NOMO-1 treated with dmso at 0.1 percent for 144 hours (cell line): ENCODE data around the gene U2AF1.
"Not testable (repeated sequence)": the region's sequence is repeated elsewhere in the genome, so short reads cannot be mapped to it uniquely, and the experiment has no call there.

Experiments
- DNase-seq: peaks from one replicate; lab custom pipeline; 2025; ENCODE audit not compliant: unreplicated experiment; lab: John Stamatoyannopoulos, UW

Gene U2AF1

DNA sequence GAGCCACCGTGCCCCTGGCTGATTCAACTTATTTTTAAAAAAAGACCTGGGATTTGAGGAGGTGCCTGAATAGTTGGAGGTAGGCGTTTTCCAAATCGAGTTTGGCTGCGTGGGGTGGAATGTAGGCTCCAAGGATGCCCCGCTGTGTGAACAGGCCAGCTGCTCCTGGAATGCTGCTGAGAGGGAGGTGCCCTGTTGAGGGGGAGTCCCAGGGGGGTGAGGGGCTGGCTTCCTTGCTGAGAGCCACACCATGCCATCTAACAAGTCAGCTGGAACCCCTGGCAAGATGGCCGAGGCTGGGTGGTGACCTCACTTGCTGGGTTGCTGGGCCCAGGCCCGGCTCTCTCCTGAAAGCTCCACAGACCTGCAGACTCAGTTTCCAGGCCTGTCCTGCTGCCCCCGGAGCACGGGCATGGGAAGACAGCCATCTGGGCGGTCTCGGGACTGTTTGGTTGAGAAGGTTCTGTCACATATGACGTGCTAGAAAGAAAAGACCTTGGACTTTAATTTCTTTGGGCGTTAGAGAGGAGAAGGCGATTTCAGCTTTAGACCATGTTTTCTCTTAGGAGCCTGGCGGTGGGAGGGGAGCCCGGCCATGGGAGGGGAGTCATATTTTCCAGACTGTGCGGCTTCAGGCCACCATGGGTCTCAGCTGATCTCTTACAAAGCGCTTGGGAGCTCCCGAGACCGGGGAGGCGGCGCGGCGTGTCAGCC is 24.6 kb downstream of the U2AF1 start:
- not testable (repeated sequence) for DNase-seq

DNA sequence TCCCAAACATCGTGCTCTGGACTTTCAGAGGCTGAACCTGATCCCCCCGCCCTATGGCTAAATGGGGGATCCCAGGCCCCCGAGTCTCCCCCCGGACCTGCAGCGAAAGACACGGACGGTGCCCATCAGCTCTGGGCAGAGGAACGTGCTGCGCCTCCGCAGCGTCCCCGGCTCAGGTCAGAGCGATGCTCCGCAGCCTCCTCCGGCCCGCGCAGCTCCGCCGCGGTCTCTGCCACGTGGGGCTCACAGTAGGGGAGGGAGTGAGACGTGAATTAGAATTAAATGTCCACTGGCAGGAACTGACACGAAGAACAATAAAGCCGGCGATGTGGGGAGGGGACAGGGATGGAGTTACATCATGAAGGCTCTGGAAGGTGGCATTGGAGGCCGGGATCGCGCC is 30.7 kb downstream of the U2AF1 start:
- not testable (repeated sequence) for DNase-seq

DNA sequence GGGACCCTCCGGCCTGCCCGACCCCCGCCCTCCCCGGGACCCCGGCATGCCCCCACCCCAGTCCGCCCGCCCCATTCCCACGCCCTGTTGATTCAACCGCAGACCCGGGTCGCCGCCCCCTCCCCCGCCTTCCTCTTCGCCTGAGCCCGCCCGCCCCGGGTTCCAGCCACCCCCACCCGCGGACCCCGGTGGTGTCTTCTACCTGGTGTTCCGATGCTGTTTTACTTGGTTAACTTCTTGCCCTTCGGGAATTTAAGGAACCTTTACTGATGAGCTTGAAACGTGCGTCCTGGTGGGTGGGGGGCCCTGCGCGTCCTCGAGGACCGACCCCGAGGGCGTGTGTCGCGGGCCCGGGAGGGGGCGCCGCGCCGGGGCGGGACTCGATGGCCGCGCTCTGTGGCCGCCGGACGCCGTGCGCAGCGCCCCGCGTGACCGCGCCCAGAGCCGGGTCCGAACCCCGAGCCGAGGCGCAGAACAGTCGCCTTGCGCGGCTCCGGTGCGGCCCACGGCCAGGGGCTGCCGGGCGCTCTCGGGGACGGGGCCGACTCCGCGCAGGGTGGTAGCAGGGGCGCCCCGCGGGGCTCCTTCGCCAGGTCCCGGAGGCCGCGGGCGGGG is 31.2 kb downstream of the U2AF1 start:
- DNase-seq: not testable (repeated sequence)

DNA sequence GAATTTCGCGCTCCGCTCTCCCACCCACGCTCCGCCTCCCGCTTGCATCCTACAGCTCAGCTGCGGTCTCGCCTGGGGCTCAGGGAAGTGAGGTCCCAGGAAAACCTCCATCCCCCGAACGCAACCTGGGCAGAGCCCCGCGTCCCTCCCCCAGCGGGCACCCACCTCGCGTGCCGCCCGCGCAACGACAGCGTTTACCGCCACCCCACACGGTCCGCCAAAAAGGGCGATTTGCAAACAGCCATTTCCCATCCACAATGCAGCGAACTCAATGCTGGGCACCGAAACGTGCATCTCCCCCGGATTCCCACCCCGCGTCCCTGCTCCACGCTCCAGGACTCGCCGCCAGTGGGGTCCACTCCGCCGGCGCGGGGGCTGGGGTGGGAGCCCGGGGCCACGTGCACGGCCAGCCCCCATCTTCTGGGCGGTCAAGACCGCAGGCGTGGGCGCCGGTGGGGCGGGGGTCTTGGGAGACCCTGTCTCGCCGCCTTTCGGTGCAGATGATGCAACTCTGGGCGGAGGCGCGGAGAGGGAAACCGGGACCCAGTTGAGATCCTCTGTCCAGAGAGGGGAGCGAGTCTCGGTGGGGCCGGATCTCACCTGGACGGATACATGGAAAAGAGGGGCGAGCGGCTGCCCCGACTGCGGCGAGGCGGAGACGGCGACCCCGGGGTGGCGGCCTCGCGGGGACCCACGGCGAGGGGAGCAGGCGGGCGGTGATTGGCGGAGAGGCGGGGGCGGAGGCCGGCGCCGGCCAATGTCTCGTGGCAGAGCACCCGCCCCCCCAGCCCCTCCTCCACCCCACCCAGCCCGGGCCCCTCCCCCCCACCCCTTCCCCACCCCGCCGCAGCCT is 32.0 kb downstream of the U2AF1 start, which contains the start of gene CBS:
Gene CBS (minus strand): TSS at position 666 of the 853 bp plus-strand sequence. CDS start 3,642 bp downstream, outside the sequence.
- not testable (repeated sequence) for DNase-seq

DNA sequence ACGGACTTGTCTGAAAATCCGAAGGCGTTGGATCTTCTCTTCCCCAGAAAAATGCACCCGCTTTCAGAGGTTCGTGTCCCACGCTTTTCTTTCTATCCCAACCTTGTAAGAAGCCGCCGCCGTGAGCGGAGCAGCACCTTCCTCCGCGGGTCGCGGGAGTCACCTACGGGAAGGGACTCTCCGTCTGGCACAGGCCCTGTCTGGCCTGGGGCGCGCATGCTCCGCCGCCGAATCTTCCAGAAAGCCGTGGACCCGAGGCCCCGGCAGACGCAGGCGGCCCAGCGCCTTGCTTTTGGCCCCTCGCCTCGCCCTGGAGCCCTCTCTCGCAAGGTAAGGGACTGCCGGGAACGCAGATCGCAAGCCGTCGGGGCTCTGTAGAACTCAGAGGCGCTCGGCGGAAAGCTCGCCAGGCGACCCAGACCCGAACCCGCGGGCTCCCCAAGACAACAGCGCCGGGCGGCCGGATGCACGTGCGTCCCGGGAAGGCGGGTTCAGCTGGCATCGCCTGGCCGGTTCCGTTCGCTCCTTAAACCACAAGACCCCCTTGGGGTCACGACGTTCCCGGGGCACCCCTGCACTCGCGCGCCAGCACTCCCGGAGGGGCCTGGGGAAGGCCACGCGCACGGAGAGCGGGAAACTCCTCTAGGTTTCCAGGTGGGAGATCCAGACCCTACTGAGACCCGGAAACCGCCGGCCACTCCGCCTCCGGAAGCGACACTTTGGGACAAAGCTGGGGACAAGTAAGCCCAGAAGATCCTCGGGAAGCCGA is 32.8 kb downstream of the U2AF1 start:
- DNase-seq: not testable (repeated sequence)

DNA sequence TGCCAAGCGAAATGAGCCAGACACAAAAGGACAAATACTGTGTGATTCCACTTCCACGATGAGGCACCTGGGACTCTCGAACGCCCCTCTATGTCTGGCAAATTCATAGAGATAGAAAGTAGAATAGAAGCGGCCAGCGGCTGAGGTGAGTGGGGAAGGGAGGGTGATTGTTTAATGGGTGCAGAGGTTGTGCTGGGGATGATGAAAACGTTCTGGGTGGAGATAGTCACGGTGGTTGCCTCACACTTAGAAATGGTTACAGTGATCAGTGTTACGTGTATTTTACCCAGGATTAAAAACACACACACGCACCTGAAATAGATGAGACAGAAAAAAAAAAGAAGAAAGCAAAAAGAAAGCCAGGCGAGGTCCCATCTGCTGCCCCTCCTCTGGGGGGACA is 34.6 kb downstream of the U2AF1 start:
- DNase-seq: not testable (repeated sequence)

DNA sequence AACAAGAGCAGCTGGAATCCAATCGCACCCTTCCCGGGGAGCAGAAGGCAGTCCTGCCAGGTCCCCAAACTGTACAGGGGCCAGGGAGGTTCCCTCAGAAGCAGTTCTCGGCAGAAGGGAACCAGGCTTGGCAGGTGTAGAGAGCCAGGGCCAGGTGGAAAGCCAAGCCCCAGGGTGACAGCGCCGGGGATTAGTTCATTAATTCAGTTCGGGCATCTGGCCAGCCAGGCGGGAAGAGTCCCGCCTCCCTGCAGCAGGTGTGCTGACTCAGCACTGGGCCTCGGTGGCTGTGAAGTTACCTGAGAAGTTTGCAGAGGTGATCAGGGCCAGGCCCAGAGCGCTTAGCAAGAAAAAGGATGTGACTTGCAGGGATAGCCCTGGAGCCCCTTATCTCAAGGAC is 37.7 kb downstream of the U2AF1 start:
- not testable (repeated sequence) for DNase-seq

DNA sequence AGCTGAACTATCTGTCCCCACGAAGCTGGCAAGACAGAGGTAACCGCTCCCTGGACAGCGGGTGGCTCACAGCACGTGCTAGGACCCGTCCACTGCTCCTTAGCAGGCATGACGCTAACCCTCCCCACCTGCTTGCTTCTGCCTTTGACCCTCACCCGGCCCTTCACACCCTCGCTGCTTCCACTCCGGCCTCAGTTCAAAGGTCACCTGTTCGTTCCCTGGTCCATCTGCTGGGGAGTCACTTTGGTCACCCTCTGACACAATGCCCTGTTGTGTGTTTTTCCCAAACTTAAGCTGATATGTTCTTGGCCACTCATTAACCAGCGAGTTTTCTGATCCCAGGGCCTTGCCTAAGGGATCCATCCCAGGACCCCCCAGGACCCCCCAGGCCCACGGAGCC is 39.3 kb downstream of the U2AF1 start:
- not testable (repeated sequence) for DNase-seq

DNA sequence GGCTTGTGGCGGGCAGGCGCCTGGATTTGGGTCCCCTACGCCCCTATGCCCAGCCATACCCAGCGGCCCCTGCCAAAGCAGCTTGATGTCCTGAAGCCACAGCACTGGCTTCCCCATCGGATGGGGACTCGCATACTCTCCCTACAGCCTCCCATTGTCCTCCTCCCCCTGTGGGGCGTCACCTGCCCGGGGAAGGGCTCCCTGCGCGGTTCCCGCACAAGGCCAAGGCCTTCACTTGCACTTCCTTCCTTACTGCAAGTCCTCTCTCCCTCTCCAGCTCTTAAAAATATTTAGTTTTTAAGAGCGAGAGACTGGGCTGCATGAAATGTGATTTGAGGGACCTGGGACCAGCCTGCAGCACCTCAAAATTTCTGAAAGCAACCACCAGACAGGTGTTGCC is 40.7 kb downstream of the U2AF1 start:
- DNase-seq: not testable (repeated sequence)

DNA sequence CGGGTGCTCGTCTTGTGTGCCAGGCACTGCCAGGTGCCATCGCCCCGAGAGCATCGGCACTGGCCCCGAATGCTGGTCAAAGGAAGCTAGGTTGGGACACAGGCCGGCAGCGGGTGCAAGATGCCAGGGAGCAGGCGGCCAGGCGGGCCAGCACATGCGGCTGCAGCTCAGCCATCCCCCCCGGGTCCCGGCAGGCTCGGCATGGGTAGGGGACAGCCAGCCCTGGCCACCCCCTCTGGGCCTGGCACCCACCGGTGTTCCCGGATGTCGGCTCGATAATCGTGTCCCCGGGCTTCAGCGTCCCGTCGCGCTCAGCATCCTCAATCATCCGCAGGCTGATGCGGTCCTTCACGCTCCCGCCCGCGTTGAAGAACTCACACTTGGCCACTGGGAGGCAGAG is 41.4 kb downstream of the U2AF1 start:
- not testable (repeated sequence) for DNase-seq

DNA sequence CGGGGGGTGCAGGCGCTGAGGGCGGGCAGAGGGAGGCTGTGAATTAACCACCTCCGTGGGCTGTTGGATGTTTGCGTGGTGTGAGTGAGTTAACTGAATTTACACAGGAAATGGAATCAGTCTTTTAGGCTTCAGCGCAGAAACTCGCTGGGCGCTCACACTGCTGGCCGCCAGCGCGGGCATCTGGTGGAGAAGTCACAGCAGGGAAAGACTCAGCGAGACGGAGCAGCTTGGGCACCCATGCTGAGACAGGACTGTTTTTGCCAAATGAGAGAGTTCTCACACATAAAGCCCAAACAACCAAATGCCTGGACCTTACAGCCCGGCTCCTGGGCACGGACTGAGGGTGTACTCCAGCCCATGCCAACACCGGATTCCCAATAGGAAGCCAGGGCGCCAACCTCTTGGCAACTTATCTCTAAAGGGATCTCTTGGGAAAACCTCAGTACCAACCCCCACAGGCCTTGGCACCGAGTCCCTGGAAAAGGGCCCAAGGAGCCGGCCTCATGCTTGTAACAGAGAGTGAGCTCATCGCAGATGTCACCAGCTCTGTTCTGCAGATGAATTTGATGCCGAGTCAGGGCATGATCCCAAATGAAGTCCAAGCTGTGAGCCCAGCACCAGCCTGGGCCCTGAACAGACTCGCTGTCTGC is 43.0 kb downstream of the U2AF1 start:
- DNase-seq: not testable (repeated sequence)

DNA sequence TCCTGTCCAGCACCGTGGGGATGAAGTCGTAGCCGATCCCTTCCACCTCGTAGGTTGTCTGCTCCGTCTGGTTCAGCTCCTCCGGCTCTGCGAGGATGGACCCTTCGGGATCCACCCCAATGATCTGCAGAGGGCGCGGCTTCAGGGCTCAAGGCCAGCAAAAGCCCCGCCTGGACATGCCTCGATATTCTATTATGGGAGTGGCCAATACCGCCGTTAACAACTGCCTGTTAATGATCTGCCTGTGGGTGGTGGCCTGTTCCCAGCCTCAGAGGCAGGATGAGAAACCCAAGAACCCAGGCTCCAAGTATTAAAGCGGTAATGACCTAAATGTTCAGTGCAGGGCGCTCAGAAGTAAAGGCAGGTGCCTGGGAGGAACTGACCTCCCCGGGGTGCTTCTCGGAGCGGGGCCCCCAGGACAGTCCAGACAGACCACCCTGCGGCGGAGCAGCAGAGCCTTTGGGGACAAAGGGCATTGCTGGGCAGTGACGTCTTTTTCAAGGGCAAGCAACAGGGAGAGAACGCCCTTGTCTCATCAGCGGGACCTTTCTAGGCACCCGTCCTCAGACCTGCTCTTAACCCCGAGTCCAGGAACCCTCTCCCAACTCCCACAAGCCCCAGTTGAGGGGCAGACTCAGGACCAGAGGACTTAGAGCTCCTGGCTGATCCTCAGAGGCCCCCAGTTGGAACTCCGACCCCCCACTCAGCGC is 44.3 kb downstream of the U2AF1 start:
- not testable (repeated sequence) for DNase-seq

DNA sequence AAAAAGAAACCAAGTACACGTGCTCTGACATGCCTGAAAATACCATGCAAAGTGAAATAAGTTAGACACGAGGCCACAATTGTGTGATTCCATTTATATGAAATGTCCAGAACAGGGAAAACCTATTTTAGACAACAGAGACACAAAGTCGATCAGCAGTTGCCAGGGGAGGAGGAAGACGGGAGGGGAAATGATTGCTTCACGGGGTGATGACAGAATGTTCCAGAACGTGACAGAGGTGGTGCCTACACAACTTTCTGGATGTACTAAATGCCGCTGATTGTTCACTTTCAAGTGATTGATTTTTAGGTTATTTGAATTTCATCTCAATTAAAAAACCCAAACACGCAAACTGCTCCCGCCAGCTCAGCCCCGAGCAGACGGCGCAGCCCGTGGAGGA is 54.3 kb downstream of the U2AF1 start:
- not testable (repeated sequence) for DNase-seq

DNA sequence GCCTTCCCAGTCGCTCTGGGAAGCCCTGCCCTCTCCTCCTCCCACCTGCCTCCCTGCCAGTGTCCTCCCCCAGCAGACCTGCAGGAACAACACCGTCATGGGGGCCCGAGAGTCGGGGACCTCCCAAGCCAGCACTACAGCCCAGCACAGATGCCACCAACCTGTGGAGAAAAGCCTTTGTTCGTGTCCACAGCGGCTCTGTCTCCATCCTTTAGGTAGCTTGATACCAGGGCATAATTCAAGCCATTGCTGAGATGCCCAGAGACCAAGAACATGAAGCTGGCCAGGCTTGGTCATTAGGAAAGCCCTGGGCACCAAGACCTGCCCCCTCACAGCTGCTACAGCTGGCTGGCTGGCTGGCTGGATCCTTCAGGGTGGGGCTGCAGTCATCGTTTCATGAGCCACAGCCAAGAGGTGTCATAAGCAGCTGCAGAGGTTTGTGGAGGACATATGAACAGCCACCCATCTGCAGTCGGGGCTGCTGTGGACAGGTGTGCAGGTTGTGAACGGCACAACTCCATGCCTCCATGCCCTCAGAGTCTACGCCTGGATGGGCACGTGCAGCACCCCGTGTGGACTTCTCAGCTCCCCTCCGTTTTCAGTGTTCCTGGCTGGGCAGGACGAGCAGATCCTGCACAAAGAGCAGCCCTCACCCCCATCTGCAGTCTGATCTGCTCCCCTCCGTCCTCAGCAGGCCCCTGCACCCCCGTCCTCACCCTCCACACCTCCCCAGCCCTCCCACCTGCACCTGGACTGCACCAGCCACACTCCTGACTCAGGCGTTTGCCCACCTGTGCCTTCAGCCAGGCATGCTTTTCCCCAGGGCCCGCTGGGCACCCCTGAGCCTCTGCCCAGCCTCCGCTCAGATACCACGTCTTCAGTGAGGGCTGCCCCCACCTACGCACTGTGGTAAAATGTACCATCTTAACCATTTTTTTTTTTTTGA is 61.2 kb downstream of the U2AF1 start:
- not testable (repeated sequence) for DNase-seq

DNA sequence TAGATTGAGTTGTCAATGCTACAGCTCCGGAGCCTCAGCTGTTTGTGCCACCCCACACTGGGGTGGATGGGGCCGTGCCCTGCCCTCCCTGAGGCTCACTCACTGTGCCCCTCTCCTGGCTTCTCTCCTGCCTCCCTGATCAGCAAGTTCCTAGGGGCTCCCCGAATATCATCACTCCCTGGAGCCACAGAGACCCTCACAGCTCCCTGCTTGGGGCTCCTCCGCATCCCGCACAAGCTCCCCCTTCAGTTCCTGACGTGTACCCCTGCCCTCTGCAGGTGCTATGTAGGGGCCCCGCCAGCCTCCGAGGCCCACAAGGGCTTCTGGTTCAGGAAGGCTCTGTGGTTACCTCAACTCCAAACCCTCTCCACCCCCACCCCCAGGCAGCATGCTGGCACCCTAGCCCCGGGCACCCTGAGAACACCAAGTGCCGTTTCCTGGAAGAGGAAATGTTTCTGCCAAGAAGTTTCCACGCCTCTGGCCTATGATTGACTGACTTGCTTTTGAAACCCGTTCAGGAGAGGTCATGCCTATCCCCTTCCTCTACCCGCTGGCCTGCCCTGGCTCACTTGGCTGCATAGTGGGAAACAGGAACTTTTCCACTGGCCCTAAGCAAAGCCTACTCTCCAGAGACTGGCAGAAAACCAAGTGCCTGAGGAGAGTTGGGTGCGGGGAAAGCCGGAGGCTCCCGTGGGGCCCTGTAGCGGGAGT is 62.0 kb downstream of the U2AF1 start:
- DNase-seq: not testable (repeated sequence)

DNA sequence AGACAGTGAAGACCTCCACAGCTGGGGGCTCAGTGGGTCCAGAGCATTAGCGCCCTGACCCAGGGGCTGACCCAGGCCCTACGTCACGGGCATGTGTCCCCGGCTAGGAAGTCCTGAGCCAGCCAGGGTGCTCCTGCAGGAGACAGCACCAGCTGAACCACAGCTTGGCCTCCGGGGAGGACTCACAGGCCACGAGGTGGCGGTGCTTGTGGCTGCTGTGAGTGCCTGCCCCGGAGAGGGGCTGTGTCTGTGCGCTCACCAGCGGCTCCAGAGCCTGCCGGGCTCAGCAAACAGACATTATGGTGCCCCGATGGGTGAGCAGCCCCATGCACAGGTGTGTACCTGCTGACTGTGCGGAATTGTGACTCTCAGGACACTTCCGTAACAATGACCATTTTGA is 62.8 kb downstream of the U2AF1 start:
- DNase-seq: not testable (repeated sequence)

DNA sequence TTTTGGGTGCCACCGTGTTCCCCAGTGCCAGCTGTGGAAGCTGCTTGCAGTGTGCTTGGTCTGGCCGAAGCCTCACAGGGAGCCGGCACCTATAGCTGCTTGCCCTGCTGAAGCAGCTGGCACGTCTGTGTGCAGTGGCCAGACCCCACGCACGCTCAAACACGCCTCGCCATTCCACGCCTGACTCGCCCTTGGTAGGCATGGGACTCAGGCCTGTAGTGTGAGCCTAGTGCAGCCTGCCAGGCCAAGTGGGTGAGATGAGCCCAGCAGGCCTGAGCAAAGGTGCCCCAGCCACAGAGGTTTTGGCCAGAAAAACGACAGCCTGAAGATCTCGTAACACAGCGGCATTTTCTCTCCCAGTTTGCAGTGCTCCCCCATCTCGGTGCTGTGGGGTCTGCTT is 64.1 kb downstream of the U2AF1 start:
- not testable (repeated sequence) for DNase-seq
